Measurements from ENCODE around the gene ZSCAN21.

The ZSCAN21 gene

GRCh38 chr7:100029596-100029995, 20.0 kb upstream of the ZSCAN21 start:
- DNase-seq: no peak

DNA sequence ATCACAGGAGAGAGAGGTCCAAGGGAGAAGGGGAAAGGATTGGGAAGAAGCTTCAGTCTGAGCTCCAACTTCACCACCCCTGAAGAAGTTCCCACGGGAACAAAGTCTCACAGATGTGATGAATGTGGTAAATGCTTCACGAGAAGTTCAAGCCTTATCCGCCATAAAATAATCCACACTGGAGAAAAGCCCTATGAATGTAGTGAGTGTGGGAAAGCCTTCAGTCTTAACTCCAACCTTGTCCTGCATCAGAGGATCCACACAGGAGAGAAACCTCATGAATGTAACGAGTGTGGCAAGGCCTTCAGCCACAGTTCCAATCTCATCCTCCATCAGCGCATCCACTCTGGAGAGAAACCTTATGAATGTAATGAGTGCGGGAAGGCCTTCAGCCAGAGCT, 16.0 kb upstream of the ZSCAN21 start:
- DNase-seq: no peak

- no peak for DNase-seq
Measured at GRCh38 chr7:100034871-100035510, 14.6 kb upstream of the ZSCAN21 start.

- no peak for DNase-seq
Measured at GRCh38 chr7:100035876-100036275, 13.7 kb upstream of the ZSCAN21 start.

- no peak for DNase-seq
Measured at GRCh38 chr7:100038326-100038725, 11.2 kb upstream of the ZSCAN21 start.

DNA sequence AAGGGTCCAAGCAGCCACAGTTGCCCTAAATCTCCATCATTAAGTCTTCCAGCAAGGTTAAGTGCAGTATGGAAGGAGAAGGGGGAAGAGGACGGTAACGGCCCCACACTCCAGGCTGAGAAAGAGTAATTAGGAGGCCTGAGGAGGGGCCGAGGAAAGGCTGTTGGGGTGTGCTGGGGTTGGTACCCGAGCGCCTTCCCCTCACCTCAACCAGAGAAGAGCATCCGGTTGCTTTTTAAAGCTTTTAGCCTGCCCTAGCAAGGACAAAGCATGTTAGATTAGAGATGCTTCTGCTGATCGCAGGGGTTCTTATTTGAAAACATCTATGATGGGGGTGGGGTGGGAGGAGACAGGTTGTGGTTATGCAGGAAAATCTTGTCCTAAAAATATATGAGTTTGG, 9.0 kb upstream of the ZSCAN21 start:
- DNase-seq: no peak

GRCh38 chr7:100044718-100045117, 4.9 kb upstream of the ZSCAN21 start:
- DNase-seq: no peak

GRCh38 chr7:100048680-100049079, 894 bp upstream of the ZSCAN21 start:
- peak in 1 of 2 experiments; percentile 26 for DNase-seq

- DNase-seq: no peak
Measured at GRCh38 chr7:100051611-100052010, 2.0 kb downstream of the ZSCAN21 start.

GRCh38 chr7:100053215-100053614, 3.6 kb downstream of the ZSCAN21 start:
- DNase-seq: no peak

DNA sequence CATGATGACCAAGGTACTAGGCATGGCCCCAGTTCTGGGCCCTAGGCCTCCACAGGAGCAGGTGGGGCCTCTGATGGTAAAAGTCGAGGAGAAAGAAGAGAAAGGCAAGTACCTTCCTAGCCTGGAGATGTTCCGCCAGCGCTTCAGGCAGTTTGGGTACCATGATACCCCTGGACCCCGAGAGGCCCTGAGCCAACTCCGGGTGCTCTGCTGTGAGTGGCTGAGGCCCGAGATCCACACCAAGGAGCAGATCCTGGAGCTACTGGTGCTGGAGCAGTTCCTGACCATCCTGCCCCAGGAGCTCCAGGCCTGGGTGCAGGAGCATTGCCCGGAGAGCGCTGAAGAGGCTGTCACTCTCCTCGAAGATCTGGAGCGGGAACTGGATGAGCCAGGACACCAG, 7.4 kb downstream of the ZSCAN21 start:
- no peak for DNase-seq

GRCh38 chr7:100059251-100059739, 9.7 kb downstream of the ZSCAN21 start:
- no peak for DNase-seq

DNA sequence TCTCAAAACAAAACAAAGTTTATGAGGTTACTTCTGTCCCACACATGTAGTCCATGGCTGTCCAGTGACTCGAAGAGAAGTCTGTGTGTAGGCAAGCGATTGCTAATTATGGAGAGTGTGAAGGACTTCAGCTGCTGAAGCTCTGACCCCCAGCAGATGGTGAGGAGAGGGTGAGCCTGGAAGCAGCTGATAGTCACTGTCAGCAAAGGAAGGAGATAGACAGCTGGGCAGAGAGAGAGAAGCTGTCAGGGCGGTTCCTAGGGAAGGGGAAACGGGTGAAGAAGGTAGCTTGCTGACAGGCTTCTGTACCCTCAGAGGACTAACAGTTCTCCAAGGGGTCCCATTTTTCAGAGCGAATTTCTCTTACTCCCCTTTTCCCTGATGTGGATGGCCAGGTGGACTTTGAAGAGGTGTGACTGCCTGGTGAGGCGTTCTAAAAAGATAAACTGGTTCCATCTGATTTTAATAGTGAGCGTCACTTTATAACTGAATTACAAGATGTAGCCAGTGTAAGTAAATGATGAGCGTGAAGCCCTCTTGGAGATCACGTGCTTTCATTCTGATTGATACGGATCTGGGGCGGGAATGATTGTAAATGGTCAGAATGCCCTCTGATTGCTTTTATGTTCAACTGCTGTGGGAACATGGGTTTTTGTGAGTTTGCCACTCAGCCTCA, 12.1 kb downstream of the ZSCAN21 start:
- DNase-seq: no peak

DNA sequence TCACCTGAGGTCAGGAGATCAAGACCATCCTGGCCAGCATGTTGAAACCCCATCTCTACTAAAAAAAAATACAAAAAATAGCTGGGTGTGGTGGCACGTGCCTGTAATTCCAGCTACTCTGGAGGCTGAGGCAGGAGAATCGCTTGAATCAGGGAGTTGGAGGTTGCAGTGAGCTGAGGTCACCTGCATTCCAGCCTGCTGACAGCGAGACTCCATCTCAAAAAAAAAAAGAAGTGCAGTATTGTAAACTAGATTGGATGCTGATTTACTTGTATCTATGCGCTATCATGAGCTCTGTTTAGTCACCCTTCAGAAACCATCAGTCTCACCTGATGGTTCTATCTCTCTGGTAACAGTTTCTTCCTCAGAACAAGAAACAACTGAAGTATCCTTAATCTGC, 13.8 kb downstream of the ZSCAN21 start:
- no peak for DNase-seq

DNA sequence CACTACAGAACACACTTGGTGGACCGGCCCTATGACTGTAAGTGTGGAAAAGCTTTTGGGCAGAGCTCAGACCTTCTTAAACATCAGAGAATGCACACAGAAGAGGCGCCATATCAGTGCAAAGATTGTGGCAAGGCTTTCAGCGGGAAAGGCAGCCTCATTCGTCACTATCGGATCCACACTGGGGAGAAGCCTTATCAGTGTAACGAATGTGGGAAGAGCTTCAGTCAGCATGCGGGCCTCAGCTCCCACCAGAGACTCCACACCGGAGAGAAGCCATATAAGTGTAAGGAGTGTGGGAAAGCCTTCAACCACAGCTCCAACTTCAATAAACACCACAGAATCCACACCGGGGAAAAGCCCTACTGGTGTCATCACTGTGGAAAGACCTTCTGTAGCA, 14.6 kb downstream of the ZSCAN21 start:
- DNase-seq: no peak

DNA sequence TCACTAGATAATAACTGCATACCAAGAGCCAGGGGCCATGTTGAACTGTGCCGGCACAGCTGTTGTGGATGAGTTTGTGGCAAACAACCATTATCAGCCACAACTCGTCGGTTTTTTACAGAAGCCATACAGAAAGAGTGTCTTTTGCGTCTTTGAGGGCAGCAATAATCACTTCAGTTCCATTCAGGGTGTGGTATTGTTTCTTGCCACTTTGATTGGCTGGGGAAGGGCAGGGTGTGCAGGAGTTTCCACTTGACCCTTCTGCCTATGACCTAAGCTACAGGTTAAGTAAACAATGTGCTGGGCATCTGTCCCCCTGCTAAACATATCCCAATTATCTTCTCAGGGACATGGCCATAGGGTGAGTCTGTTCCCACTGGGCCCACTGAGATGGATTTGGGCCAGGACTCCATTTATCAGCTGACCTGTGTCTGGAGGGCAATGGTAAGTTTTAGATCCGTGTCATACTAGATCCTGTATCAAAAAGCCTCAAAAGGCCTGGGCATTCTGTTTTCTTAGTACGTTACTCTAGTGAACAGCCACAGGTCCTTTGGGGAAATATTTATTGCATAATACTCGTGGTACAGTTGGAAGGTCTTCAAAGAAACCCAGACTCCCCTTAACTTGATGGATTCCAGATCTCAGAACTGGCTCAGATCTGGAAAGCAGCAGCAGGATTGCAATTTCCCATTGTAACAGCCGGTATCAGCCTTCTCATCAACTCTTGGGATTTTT, 16.0 kb downstream of the ZSCAN21 start:
- DNase-seq: no peak

DNA sequence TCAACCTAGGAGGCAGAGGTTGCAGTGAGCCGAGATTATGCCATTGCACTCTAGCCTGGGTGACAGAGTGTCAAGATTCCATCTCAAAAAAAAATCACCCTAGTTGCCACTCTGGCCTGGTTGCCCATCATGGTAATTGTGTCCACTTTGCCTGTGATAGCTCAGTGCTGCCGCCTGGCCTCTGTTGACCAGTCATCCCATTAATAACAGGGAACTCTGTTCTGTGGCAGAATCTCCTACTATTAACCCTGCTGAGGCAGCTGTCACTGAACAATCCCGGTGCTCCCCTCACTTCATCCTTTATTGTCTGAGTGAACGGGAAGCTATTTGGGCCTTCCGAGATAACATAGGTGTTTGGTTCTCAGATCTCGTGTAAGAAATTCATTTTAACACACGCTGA, 17.4 kb downstream of the ZSCAN21 start:
- no peak for DNase-seq

DNA sequence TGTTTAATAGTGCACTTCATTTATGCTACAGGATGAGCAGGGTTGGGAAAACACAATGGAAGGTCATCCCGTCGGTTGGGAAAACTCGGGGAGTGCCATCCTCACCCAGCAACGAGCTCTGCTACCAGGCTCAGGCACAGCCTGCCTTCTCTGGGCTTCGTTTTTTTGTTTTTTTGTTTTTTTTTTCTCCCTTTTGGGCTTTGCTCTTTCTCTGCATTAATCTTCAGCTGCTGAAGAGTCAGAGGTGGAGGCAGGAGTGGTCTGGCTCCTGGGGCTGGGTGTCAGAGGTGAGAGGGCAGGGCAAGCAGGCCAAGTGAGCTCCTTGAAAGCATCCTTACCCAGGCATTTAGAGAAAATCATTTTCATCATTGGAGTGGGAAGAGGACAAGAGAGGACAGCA, 20.4 kb downstream of the ZSCAN21 start:
- no peak for DNase-seq

GRCh38 chr7:100071018-100071723, 21.6 kb downstream of the ZSCAN21 start:
- DNase-seq: peak in 1 of 2 experiments; percentile 24

- no peak for DNase-seq
Measured at GRCh38 chr7:100072462-100072861, 22.9 kb downstream of the ZSCAN21 start.

DNA sequence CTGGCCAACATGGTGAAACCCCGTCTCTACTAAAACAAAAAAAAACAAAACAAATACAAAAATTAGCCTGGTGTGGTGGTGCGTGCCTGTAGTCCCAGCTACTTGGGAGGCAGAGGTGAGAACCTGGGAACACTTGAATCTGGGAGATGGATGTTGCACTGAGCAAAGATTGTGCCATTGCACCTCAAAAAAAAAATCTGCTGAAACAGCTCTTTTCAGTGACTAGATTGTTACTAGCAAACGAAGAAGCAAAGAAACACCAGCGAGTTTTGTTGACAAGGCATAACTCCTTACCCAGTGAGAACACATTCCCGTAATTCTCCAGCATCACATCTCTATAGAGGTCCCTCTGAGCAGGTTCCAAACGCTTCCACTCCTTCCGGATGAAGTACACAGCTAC, 25.3 kb downstream of the ZSCAN21 start:
- no peak for DNase-seq

DNA sequence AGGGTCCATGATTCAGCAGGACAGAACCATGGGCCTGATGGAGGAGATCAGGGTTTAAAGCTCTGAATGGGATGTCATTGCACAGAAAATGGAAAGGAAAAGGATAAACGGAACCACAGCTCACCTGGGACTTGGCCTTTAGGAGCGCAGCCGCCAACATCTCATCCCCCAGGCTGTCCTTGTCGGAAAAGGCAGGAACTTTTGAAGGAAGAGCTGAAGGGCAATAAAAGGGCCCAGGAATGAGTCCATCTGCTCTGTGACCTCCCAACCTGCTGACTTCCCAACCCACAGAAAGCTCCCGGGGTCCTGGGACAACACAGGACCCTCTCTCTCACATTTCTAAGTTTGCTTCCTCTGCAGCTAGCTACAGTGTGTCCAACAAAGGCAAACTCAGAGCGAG, 25.8 kb downstream of the ZSCAN21 start:
- DNase-seq: no peak

DNA sequence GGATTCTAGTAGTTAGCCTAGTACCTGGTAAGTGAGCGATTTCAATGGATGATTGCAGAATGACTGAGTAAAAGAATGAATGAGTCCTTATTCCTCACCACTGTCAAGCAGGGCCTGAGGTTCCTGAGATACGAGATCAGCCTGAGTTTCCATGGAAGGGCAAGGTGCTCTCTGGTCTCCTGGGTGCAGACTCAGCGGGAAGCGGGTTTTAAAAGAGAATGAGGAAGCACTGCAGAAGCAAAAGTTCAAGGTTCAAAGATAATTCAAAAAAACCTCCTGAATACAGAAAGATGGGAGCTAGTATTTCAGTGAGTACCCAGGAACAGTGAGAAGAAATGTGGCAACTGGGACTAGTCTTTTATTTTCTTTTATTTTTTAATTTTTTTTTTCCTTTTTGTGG, 27.6 kb downstream of the ZSCAN21 start:
- no peak for DNase-seq
